HG03280 (cell line): Measurements from ENCODE around the gene TENM3.

Experiments
- ATAC-seq: cut with Tn5 transposase; IDR thresholded peaks from one replicate; pipeline ENCODE4 v1.9.1; 2021; ENCODE audit warnings: mild to moderate bottlenecking, moderate library complexity; ENCODE audit not compliant: unreplicated experiment

The TENM3 gene

GRCh38 chr4:182649698-182650477, 406.7 kb downstream of the TENM3 start:
- no peak for ATAC-seq

- ATAC-seq = no peak
These were observed 410.4 kb downstream of the TENM3 start for GRCh38 chr4:182653596-182653995.

DNA sequence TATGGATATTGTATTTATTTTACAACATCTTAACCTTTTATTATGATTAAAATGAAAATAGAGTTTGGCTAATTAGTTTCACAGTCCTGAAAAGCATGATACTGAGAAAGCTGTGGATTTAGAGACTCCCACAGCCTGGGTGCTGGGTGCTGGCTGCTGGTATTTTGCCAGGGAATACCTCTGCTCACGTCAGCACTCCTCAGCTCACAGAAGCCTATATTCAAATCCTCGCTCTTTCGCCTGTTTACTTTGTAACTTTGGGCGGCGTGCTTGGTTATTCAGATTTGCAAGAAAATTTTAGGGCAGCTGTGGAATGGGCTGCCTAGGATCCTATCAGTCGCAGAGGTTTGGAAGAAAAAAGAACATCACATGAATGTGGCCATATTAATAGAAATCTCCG, 412.1 kb downstream of the TENM3 start:
- ATAC-seq = no peak

DNA sequence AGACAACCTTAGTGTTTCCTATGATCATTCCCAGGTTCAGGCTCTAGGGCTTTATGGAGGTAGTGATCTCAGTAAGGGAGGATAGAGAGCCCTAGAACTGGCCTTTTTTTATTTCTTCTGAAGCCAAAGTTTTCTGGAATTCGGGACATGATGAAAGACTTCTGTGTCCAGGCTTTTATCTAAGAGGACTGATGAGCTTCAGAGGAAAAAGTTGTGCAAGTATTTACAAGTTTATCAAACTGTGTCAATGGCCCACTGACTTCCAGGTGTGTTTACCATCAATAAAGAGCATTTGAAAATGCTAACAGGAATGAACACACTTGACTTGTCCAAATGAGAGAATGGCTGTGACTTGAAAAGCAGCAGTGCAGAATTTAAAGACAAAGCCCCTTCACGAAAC, 419.3 kb downstream of the TENM3 start:
- ATAC-seq = no peak

- ATAC-seq = no peak
These were observed 428.0 kb downstream of the TENM3 start for GRCh38 chr4:182671231-182671630.

- ATAC-seq = no peak
These were observed 428.5 kb downstream of the TENM3 start for GRCh38 chr4:182671749-182672148.

- no peak for ATAC-seq
These were observed 435.4 kb downstream of the TENM3 start for GRCh38 chr4:182678590-182678989.

GRCh38 chr4:182679533-182679932, 436.3 kb downstream of the TENM3 start:
- ATAC-seq = no peak

- no peak for ATAC-seq
These were observed 437.0 kb downstream of the TENM3 start for GRCh38 chr4:182680234-182680653.

DNA sequence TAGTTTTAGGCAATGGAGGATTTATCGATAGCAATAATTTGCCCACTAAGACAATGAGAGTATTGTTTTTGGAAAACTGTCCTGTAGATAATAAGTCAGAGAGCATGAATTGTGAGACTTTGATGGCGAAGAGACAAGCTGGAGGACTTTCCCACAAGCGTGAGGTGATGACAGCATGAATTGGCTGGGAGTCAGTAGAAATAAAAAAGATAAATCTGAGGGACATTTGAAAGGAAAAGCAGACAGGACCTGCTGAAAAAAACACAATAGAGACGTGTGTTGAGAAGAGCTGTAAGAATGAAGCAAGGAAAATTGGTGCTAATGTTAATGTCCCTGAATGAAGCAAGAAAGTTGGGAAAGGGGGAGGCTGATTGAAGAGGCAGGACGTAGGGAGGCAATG, 440.5 kb downstream of the TENM3 start:
- ATAC-seq = no peak

- ATAC-seq = no peak
These were observed 441.6 kb downstream of the TENM3 start for GRCh38 chr4:182684796-182685195.

DNA sequence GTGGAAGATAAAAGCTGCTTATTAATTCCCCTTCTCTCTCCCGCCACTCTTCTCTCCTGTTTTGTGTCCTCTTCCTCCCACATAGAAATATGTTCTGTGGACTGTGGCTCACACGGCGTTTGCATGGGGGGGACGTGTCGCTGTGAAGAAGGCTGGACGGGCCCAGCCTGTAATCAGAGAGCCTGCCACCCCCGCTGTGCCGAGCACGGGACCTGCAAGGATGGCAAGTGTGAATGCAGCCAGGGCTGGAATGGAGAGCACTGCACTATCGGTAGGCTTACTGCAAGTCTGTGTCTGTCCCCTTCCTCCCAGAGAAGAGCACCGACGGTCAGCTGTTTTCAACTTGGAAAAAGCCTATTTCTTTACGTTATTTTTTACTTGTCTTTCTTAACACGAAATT, 444.9 kb downstream of the TENM3 start:
- no peak for ATAC-seq

GRCh38 chr4:182694551-182694950, 451.3 kb downstream of the TENM3 start:
- no peak for ATAC-seq

GRCh38 chr4:182695009-182695408, 451.8 kb downstream of the TENM3 start:
- ATAC-seq = no peak

DNA sequence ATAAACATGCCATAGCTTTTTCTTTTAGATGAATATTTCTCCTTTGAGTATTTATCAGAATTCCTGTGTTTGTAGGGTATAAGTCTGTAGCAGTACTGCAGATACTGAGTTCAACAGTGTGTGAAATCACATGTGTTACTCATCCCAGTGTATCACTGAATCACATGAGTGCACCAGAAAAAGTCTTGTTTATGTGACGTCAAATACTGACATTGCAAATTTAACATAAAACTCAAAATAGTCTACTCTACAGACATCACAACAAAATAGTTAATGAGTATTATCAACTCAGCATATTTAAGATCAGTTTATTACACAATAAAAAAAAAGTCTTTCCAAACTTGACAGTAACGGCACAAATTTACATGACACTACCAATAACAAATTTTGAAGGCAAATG, 452.6 kb downstream of the TENM3 start:
- no peak for ATAC-seq

DNA sequence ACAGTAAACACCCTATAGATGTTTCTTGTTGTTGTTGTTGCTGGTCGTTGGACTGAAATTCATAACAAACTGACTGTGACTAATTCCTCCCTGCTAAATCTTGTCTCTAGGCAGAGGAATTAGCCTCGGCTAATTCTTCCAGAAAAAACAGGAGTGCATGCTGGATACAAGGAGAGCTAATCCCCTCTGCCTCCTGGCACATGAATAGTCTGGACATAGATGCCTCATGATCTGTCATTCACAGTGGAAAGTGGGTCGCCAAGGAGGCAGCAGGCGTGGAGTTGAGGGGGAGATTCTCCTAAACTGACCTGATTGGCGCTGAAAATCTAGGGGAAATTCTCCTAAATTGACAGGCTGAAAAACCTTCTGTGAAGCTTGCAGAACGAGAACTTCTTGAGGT, 453.9 kb downstream of the TENM3 start:
- no peak for ATAC-seq

DNA sequence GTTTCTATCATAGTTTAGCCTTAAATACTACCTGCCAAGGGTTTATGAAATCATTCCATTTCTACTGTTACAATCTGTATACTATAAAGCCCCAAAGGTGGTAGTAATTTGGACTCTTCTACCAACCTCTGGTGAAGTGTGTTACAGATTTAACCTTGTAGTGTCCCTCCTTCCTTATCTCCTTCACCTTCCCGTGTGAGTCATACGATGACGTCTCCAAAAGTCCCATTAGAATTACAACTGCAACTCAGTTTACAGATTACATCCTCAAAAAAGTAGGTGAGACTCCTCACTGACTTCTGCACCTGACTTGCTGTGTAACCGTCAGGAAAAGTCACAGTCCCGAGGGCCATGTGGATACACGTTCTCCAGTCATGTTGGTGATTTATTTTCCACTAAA, 455.0 kb downstream of the TENM3 start:
- ATAC-seq = no peak

DNA sequence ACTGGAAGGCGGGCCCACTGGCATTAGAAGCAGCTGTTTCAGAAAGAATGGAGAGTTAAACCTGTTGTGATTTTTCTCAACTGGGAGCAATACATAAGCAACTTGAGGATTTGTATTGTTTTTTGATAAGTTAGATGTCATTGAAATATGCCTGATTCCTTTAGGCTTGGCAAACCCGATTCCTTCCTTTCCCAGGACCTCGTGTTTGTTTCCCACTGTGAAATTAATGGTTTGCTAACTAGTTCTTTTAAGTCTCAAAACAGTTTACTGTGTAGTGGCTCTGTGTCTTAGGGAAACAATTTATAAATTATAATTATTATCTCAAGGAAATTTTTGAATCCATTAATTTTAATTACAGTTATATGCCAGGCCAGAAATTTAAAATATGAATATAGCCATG, 456.0 kb downstream of the TENM3 start:
- ATAC-seq = no peak

DNA sequence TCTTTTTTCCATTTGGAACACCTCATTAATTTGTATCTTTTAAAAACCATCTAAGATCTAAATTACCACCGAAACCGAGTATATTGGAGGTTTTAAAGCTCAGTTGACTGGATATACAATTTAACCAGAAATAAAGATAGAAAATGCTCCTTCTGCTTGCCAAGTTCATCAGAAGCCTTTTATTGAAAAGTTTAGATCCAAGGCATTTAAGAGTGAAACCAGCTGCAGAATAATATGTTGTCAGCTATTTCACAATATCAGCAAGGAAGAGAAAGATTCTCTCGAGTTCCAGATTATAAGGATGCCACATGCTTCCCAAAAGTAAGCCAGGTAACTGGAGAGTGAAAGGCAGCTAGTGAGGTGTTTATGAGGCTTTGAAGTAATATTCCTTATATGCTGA, 456.6 kb downstream of the TENM3 start:
- no peak for ATAC-seq

DNA sequence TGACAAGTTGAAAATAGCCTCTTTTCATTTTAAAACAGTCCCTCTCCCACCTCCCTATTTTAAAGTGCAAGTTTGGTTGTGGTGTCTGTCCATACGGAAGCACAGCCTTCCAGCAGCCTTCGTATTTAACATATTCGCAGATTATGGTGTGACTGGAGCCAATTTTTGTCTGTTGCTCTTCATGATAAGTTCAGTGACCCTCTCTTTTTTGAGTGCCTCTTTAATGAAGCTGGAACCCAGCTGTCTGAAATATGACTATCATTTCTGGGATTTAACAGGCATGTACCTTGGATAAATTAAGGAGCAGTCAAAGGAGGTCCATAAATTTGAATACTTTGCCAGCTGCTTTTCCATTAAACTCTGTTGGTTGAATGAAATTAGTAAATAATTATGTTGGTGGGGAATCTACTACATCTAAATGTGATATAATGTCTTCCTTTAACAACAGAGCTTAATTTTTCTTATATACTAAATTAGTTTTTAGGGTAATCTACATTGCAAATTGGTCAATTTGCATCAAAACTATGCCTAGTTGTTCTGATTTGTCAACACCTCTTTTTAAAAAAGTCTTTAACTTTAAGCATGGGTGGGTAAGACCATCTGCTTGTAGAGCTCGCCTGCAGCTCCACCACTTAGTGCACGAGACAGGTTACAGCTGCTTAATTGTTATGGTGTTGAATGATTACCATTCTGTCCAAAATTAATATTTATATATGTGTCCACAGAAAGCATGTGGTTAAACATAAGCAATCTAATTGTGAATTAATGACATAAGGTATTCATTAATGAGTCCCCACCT, 457.4 kb downstream of the TENM3 start:
- ATAC-seq = no peak

DNA sequence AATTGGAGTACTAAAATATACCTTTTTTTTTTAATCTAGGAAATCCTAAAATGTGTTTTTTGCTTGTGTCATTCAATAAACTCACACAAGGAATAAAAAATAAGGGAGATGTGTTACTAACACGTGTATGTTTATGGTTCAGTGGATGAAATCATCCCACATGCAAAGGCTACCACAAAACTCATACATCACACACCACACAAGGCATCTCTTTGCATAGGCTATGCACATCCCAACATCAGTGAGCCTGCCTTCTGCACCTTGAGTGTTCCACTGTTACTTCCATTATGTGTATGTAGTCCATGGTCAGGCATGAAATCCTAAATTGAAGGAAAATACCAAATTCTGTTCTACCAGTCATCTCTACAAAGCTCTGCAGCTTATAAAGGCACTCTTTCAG, 460.9 kb downstream of the TENM3 start:
- ATAC-seq = no peak

DNA sequence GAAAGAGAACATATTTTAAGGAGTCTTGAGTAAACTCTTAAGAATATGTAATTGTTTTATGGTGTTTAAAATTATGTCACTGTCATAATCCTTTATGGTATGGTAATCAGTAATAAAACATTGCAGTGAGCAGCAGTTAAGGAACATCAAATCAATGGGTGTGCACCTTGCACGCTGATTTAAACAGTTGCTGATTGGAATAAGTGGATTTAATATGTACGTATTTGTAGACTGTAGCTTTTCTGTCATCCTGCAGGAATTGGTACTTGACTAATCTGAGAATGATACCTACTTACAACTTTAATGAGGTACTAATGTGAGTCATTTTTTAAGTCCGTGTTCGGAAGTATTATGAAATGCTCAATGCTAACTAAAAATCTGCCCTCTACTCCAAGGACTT, 461.7 kb downstream of the TENM3 start:
- no peak for ATAC-seq
